CD4-positive, alpha-beta T cell treated with Interleukin-2 at 100 ng/mL for 4 hours (primary cell): ENCODE results near the gene TSPO2.

ENCODE experiments used
- DNase-seq: peaks from one replicate; pipeline ENCODE4 v3.0.0-alpha.2; 2020; ENCODE audit warnings: low spot score

The TSPO2 gene

GRCh38 chr6:41075651-41076626 is 33.7 kb downstream of the TSPO2 start:
- DNase-seq: no peak

DNA sequence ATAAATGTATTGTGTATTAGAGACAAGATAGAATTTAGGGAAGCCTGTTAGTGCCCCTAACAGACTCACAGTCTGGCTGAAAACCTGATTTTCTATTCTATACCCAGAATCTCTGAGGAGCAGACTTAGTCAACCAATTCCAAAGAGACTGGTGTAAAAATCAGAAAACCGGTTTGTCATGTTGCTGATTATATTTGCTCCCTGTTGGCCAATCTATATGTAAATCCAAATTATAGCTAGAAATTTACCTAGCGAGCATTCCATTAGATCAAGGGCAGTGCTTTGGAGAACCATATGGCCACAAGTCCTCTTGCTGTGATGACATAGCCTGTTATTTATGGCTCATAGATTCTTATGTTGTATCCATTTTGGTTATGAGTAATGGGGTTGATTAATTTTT is 35.3 kb downstream of the TSPO2 start:
- no peak for DNase-seq

- DNase-seq: no peak
Observed at GRCh38 chr6:41078101-41078500, 35.8 kb downstream of the TSPO2 start.

GRCh38 chr6:41079080-41079479 is 36.8 kb downstream of the TSPO2 start:
- no peak for DNase-seq

- DNase-seq: peak; percentile 37
Observed at GRCh38 chr6:41080621-41081020, 38.4 kb downstream of the TSPO2 start.

- no peak for DNase-seq
Observed at GRCh38 chr6:41083072-41083471, 40.8 kb downstream of the TSPO2 start.

GRCh38 chr6:41085182-41085581 is 42.9 kb downstream of the TSPO2 start:
- DNase-seq: no peak

- DNase-seq: no peak
Observed at GRCh38 chr6:41088451-41088850, 46.2 kb downstream of the TSPO2 start.

DNA sequence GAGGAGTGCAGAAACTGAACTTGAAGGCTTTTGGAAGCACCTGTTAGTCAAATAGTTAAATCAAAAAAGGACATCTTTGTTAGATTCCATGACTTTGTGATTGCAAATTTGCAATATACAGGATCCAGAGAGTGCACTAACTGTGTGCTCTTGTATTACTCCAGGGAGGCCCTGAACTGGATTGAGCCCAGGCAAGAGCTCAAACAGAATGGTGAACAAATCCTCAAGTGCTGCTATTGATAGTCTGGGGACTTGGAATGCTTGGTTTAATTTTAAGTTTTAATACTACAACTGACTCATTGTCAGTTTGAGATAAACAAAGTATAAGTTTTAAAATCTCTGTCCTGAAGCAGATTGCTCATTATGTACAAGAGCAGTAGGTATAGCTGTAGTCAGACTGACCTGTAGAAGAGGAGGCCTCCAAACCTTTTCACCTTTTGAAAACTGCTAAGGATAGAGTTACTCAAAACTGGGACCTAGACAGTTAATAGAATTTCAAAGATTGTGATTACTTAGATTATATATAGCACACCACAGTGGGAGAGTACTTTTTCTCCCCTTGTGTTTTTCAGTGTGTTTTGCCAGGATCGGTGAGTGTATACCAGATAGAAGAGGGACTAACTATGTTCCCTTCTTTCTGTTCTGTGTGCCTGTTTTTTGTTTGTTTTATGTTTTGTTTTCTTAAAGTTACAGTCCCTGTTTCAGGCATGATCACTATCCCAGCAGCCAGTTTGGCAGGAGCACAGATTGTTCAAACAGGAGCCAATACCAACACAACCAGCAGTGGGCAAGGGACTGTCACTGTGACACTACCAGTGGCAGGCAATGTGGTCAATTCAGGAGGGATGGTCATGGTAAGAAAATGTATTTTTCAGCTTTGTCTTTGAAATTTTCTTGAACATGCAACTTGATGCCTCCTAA is 48.8 kb downstream of the TSPO2 start:
- DNase-seq: no peak

DNA sequence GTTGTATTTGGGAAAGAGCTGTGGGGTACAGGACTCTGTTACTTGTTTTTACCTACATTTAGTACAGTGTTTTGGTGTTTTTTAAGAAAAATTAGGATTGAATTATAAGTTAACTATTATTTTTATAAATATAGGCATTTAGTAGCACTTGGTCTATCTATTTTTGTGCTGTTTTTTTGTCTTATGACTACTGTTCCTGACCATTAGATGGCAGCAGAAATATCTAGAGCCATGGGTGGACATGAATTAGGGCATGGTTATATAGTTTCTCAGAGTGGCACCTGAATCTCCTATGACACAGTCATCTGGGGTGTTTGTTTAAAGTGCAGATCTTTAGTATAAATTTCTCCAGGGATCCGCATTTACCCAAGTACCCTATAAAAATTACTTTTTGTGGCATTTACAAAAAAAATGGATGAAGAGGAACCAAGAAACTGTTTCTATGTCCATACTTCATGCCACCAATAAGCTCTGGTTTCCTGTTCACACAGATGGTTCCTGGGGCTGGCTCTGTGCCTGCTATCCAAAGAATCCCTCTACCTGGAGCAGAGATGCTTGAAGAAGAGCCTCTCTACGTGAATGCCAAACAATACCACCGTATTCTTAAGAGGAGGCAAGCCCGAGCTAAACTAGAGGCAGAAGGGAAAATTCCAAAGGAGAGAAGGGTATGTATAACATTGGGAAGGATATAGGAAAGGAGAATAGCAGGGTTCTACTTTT is 50.3 kb downstream of the TSPO2 start:
- peak; percentile 11 for DNase-seq

DNA sequence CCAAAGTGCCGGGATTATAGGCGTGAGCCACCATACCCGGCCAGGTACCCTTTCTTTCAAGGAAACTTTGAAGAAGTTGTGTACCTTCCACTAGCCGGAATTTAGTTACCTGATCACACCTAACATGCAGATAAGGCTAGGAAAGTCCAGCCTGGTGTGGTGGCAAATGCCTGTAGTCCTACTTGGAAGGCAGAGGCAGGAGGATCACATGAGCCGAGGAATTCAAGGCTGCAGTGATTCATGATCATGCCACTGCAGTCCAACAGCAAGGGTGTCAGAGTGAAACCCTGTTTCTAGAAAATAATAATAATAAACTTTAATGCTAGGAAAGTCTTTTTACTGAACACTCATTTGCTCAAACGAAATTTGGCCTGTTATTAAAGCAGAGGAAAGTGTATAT is 51.5 kb downstream of the TSPO2 start:
- DNase-seq: no peak
